HL-60 (cell line): ENCODE results near the gene GRAMD4.

Experiments used
- DNase-seq, 2 experiments: peaks; one replicate each; pipeline ENCODE4 v3.0.0-alpha.2; 2010 to 2020; ENCODE audit warnings: low read depth in 1 of 2, low spot score in 1 of 2
- H3K27ac ChIP-seq: fragments of 250-450 bp; sonication (Bioruptor Pico); replicated peaks from 2 replicates; pipeline ENCODE4 v1.5.1; 2020; ENCODE audit warnings: mild to moderate bottlenecking, moderate library complexity
- H3K27me3 ChIP-seq: fragments of 250-450 bp; sonication (Bioruptor Pico); 2 replicates; pipeline ENCODE4 v1.5.1; 2021; ENCODE audit warnings: mild to moderate bottlenecking, moderate library complexity; ENCODE audit not compliant: insufficient read depth, poor library complexity, severe bottlenecking
- H3K4me3 ChIP-seq: replicated peaks from 2 replicates; pipeline ENCODE4 v1.5.1; 2011; ENCODE audit warnings: mild to moderate bottlenecking, control low read depth, low read length; ENCODE audit not compliant: insufficient read depth
- CTCF ChIP-seq: IDR thresholded peaks from one replicate; pipeline ENCODE4 v1.5.1; 2011; ENCODE audit warnings: low read length, control low read depth, inconsistent platforms; ENCODE audit not compliant: insufficient read depth
- GABPA ChIP-seq: IDR thresholded peaks from 2 replicates; pipeline ENCODE4 v1.6.1; 2012; ENCODE audit warnings: low read depth
- POLR2AphosphoS5 ChIP-seq: IDR thresholded peaks from 2 replicates; pipeline ENCODE4 v1.6.1; 2012; ENCODE audit warnings: low read depth
- REST ChIP-seq: IDR thresholded peaks from 2 replicates; pipeline ENCODE4 v1.6.1; 2012; ENCODE audit warnings: low read depth; ENCODE audit not compliant: insufficient replicate concordance
- SPI1 ChIP-seq: IDR thresholded peaks from 2 replicates; pipeline ENCODE4 v1.6.1; 2012; ENCODE audit warnings: low read depth, mild to moderate bottlenecking, borderline replicate concordance

The GRAMD4 gene

GRCh38 chr22:46675479-46675878 is 55.3 kb downstream of the GRAMD4 start:
- Histone ChIP-seq H3K27me3 (no peaks in the 10 kb centered on the region), H3K27ac (no peak overlapping the region; the same call in none of the 2 replicates), H3K4me3 (no peak overlapping the region)
- TF ChIP-seq CTCF: no peak
- no peak for TF ChIP-seq SPI1
- no peak for TF ChIP-seq GABPA
- TF ChIP-seq POLR2AphosphoS5: no peak
- no peak for TF ChIP-seq REST
- DNase-seq: no peak

GRCh38 chr22:46675938-46676337 is 55.8 kb downstream of the GRAMD4 start:
- Histone ChIP-seq H3K27me3 (no peaks in the 10 kb centered on the region), H3K4me3 (no peak overlapping the region), H3K27ac (no peak overlapping the region; the same call in 1 of the 2 replicates)
- no peak for DNase-seq
- no peak for TF ChIP-seq REST

- no peak overlapping the region; the same call in 1 of the 2 replicates for H3K27ac ChIP-seq
- H3K4me3 ChIP-seq: no peak overlapping the region
- no peak for DNase-seq
- no peaks in the 10 kb centered on the region for H3K27me3 ChIP-seq
- no peak for TF ChIP-seq SPI1
- TF ChIP-seq REST: no peak
- no peak for TF ChIP-seq CTCF
- TF ChIP-seq POLR2AphosphoS5: no peak
- TF ChIP-seq GABPA: no peak
Measured at GRCh38 chr22:46676479-46676878, 56.3 kb downstream of the GRAMD4 start.

- H3K27ac ChIP-seq: no peak overlapping the region; the same call in 1 of the 2 replicates
- no peak overlapping the region for H3K4me3 ChIP-seq
- TF ChIP-seq REST: no peak
- TF ChIP-seq SPI1: no peak
- no peak for TF ChIP-seq POLR2AphosphoS5
- TF ChIP-seq CTCF: no peak
- TF ChIP-seq GABPA: no peak
- H3K27me3 ChIP-seq: no peaks in the 10 kb centered on the region
- DNase-seq: no peak
Measured at GRCh38 chr22:46676881-46677280, 56.7 kb downstream of the GRAMD4 start.
